HEK293T (cell line): ENCODE results near the gene ZNF565.
"Not testable (repeated sequence)": the region's sequence is repeated elsewhere in the genome, so short reads cannot be mapped to it uniquely, and the experiment has no call there.

ENCODE experiments used
- CTCF ChIA-PET: fragments of 350-600 bp; formaldehyde crosslinking; extraction: SDS; loops from one replicate; lab custom pipeline; 2021; ENCODE audit warnings: antibody characterized with exemption, inconsistent platforms; lab: Yijun Ruan, JAX
- POLR2A ChIA-PET: fragments of 350-600 bp; formaldehyde crosslinking; extraction: SDS; loops from one replicate; lab custom pipeline; 2020; ENCODE audit warnings: antibody characterized with exemption, inconsistent platforms; lab: Yijun Ruan, JAX
- DNase-seq: peaks from one replicate; pipeline ENCODE4 v3.0.0; 2012; ENCODE audit warnings: mixed read lengths; ENCODE audit errors: extremely low spot score
- ARNT ChIP-seq: fragments of 450-650 bp; IDR thresholded peaks from 2 replicates; pipeline ENCODE4 v1.6.1; 2017; ENCODE audit warnings: mild to moderate bottlenecking
- BHLHE40 ChIP-seq: fragments of 450-650 bp; IDR thresholded peaks from 2 replicates; pipeline ENCODE4 v1.6.1; 2016; ENCODE audit warnings: mild to moderate bottlenecking, moderate library complexity, borderline replicate concordance
- CTBP1 ChIP-seq: fragments of 450-650 bp; IDR thresholded peaks from 2 replicates; pipeline ENCODE4 v1.6.1; 2016; ENCODE audit warnings: borderline replicate concordance
- ELF4 ChIP-seq: fragments of 450-650 bp; IDR thresholded peaks from 2 replicates; pipeline ENCODE4 v1.6.1; 2017; ENCODE audit warnings: antibody characterized with exemption
- FOXA1 ChIP-seq: fragments of 450-650 bp; IDR thresholded peaks from 2 replicates; pipeline ENCODE4 v1.6.1; 2016; ENCODE audit warnings: mild to moderate bottlenecking
- FOXK2 ChIP-seq: fragments of 450-650 bp; IDR thresholded peaks from 2 replicates; pipeline ENCODE4 v1.6.1; 2016; ENCODE audit warnings: mild to moderate bottlenecking
- FOXM1 ChIP-seq: fragments of 450-650 bp; IDR thresholded peaks from 2 replicates; pipeline ENCODE4 v1.6.1; 2017; ENCODE audit warnings: mild to moderate bottlenecking, borderline replicate concordance
- HDGF ChIP-seq: fragments of 450-650 bp; IDR thresholded peaks from 2 replicates; pipeline ENCODE4 v1.6.1; 2017; ENCODE audit warnings: antibody characterized with exemption, borderline replicate concordance
- L3MBTL2 ChIP-seq: fragments of 450-650 bp; conservative IDR thresholded peaks from 2 replicates; pipeline ENCODE4 v1.6.1; 2016; ENCODE audit warnings: mild to moderate bottlenecking
- LEF1 ChIP-seq: fragments of 450-650 bp; IDR thresholded peaks from 2 replicates; pipeline ENCODE4 v1.6.1; 2017; ENCODE audit warnings: mild to moderate bottlenecking, borderline replicate concordance
- NFRKB ChIP-seq: fragments of 450-650 bp; IDR thresholded peaks from 2 replicates; pipeline ENCODE4 v1.6.1; 2016; ENCODE audit warnings: mild to moderate bottlenecking, moderate library complexity
- SP1 ChIP-seq: fragments of 450-650 bp; IDR thresholded peaks from 2 replicates; pipeline ENCODE4 v1.6.1; 2017
- SUZ12 ChIP-seq: fragments of 450-650 bp; IDR thresholded peaks from 2 replicates; pipeline ENCODE4 v1.6.1; 2016; ENCODE audit warnings: mild to moderate bottlenecking
- TARDBP ChIP-seq: fragments of 450-650 bp; IDR thresholded peaks from 2 replicates; pipeline ENCODE4 v1.6.1; 2016
- ZNF384 ChIP-seq: fragments of 450-650 bp; IDR thresholded peaks from 2 replicates; pipeline ENCODE4 v1.6.1; 2016
- TF ChIP-seq, protein P1 (sequence below): fragments of 450-650 bp; IDR thresholded peaks from 2 replicates; pipeline ENCODE4 v1.6.1; 2016

ZNF565 gene

DNA sequence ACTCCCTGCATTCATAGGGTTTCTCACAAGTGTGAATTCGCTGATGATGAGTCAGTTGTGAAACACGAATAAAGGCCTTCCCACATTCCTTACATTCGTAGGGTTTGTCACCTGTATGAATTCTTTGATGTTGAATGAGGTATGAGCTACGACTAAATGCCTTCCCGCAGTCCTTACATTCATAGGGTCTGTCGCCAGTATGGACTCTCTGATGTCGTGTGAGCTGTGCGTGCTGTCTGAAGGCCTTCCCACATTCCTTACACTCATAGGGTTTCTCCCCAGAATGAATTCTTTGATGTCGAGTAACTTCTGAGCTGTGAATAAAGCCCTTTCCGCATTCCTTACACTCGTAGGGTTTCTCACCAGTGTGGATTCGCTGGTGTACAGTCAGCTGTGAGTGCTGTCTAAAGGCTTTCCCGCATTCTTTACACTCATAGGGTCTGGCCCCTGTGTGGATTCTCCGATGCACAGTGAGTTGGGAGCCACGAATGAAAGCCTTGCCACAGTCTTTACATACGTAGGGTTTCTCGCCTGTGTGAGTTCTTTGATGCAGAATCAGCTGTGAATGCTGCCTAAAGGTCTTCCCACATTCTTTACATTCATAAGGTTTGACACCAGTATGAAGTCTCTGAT, 31.7 kb downstream of the ZNF565 start:
- TF ChIP-seq FOXK2 (no peak), SUZ12 (no peak)
- CTCF ChIA-PET, result no interaction called here
- no peak for DNase-seq
- POLR2A ChIA-PET, result no interaction called here

DNA sequence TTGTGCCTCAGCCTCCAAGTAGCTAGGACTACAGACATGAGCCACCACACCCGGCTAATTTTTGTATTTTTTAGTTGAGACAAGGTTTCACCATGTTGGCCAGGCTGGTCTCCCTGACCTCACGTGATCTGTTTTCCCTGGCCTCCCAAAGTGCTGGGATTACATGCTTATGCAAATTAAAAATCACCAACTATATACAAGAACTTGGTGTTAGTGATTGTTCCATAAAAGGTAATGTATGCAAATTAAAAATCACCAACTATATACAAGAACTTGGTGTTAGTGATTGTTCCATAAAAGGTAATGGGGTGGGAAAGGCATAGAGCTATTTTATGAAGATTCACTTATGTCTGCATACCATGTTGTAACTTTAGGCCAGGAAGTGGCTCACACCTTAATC, 35.4 kb downstream of the ZNF565 start:
- POLR2A ChIA-PET, result interaction anchor here (1.6 kb wide), 1 partner anchor 35 kb away, joined by 4 read pairs; the partner anchor contains the start of genes ZNF146 and ZNF565
- DNase-seq, CTCF ChIA-PET: not testable (repeated sequence)

DNA sequence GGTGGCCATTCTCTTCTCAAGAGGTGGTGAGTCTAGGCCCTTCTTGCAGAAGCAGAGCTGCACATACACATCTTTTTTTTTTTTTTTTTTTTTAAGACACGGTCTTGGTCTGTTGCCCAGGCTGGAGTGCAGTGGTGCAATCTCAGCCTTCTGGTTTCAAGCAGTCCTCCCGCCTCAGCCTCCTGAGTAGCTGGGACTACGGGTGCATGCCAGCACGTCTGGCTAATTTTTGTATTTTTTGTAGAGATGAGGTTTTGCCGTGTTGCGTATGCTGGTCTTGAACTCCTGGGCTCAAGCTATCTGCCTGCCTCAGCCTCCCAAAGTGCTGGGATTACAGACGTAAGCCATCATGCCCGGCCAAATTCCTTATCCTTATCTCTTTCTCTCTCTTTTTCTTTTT, 40.6 kb downstream of the ZNF565 start:
- CTCF ChIA-PET, DNase-seq: not testable (repeated sequence)
- POLR2A ChIA-PET, result interaction anchor here (3.0 kb wide), 1 partner anchor 46 kb away, joined by 12 read pairs; no protein-coding TSS in a partner anchor

DNA sequence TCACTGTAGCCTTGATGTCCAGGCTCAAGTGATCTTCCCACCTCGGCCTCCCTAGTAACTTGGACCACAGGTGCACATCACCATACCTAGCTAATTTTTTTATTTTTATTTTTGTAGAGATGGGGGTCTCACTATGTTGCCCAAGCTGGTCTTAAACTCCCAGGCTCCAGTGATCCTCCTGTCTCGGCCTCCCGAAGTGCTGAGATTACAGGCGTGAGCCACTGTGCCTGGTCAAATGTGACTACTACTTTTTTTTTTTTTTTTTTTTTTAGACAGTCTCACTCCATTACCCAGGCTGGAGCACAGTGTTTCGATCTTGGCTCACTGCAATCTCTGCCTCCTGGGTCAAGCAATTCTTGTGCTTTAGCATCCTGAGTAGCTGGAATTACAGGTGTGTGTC, 41.6 kb downstream of the ZNF565 start:
- DNase-seq, result no peak
- ChIA-PET CTCF (no interaction called here), POLR2A (interaction anchor here (3.0 kb wide), 1 partner anchor 45 kb away, joined by 12 read pairs; no protein-coding TSS in a partner anchor)
- TF ChIP-seq BHLHE40 (no peak), SUZ12 (no peak), ARNT (no peak)

DNA sequence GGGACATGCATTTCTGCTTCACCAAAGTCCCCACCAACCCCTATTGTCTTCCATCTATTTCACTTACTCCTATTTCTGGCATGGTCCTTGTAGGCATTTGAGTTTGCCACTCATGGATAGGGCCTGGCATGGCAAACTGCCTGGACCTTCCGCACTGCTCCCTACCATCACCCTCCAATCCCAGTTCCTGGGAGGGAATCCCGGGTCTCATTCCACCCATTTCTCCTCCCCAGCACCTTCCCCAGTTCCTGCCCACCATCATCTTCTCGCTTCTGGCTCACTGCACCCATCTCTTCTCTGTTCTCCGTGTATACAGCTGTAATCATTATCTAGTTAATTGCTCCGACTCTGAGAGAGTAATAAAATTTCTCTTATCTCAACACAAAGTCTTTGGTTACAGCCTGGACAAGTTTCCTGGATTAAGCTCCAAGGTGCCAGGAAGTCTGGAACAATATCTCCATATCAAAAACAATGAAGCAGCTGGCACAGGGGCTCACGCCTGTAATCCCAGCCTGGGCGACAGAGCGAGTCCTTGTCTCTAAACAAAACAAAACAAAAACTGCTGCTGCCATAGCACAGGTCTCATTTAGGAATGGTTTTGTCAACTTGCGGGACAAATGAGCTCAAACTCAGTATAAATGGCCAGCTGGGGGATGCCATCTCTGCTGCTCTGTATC, 45.2 kb downstream of the ZNF565 start:
- no peak for DNase-seq
- ChIA-PET CTCF (interaction anchor here (0.6 to 1.7 kb wide), 4 partner anchors 18 to 171 kb away, joined by 3 to 7 read pairs (median 4); no protein-coding TSS in a partner anchor), POLR2A (interaction anchor here (1.3 to 4.4 kb wide), 3 partner anchors 25 to 41 kb away, joined by 4 to 36 read pairs (median 14); partner anchors contain the start of gene CAPNS1)
- TF ChIP-seq CTBP1 (no peak), ZNF384 (no peak), TARDBP (no peak), FOXK2 (no peak), HDGF (no peak), FOXM1 (no peak), SUZ12 (no peak), FOXA1 (no peak), ARNT (no peak), NFRKB (no peak), LEF1 (no peak), SP1 (no peak), L3MBTL2 (no peak), BHLHE40 (no peak), ELF4 (no peak)
- TF ChIP-seq, protein P1, sequence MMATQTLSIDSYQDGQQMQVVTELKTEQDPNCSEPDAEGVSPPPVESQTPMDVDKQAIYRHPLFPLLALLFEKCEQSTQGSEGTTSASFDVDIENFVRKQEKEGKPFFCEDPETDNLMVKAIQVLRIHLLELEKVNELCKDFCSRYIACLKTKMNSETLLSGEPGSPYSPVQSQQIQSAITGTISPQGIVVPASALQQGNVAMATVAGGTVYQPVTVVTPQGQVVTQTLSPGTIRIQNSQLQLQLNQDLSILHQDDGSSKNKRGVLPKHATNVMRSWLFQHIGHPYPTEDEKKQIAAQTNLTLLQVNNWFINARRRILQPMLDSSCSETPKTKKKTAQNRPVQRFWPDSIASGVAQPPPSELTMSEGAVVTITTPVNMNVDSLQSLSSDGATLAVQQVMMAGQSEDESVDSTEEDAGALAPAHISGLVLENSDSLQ, result no peak

DNA sequence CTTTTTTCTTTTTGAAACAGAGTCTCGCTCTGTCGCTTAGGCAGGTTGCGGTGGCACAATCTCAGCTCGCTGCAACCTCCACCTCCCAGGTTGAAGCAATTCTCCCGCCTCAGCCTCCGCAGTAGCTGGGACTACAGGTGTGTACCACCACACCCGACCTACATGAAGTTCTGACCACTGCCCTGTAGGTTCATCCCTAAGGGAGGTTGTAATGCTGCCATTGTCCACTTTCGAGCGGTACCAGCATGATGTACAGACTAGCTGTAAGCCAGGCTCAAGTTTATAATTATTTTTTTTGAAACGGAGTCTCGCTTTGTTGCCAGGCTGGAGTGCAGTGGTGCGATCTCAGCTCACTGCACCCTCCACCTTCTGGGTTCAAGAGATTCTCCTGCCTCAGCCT, 50.7 kb downstream of the ZNF565 start:
- ChIA-PET POLR2A (interaction anchor here (1.4 kb wide), 1 partner anchor 36 kb away, joined by 3 read pairs; no protein-coding TSS in a partner anchor), CTCF (no interaction called here)
- no peak for DNase-seq
- TF ChIP-seq ELF4 (no peak), LEF1 (no peak), HDGF (no peak), FOXA1 (no peak), TARDBP (no peak), L3MBTL2 (no peak), BHLHE40 (no peak), SUZ12 (no peak), ZNF384 (no peak), FOXM1 (no peak), FOXK2 (no peak)

DNA sequence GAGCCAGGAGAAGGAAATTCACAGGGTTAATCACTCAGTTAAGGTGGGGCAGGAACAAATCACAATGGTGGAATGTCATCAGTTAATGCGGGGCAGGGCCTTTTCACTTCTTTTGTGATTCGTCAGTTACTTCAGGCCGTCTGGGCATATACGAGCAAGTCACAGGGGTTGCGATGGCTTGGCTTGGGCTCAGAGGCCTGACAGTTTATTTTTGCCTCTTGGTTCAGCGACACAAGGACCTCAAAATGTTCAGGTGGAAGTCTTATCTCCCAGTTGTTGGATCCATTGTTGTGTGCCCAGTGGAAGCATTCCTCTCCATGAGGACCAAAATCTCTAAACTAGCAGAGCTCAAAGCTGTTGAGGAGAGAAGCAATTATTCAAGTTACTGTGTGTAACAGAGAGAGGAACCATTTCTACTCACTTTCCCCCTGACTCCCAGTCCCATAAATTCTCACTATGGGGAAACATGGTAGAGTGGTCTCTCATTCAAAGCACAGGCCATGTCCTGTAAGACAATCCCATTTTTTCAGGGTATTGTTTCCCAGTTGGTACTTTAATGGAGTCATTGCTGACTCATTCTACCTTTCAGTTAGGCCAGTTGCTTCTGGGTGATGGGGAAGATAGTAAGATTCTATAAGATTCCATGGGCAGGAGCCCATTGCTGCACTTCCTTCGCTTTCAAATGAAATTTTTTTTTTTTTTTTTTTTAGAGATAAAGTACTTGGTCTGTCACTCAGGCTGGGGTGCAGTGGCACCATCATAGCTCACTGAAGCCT, 53.5 kb downstream of the ZNF565 start:
- no peak for DNase-seq
- CTCF ChIA-PET, result no interaction called here
- TF ChIP-seq LEF1 (no peak), FOXM1 (no peak), SP1 (no peak), SUZ12 (no peak), ELF4 (no peak), ZNF384 (no peak), NFRKB (no peak), L3MBTL2 (no peak), TARDBP (no peak), FOXK2 (no peak)
- TF ChIP-seq, protein P1, result no peak
- POLR2A ChIA-PET, result interaction anchor here (0.9 kb wide), 1 partner anchor 33 kb away, joined by 3 read pairs; no protein-coding TSS in a partner anchor
